AG04450 (cell line): ENCODE measurements around the gene NFIB. TPM values are rescaled to one million over a fixed set of nuclear protein-coding genes. Genes with fewer than 3 reads are reported as not detected.
A peak's percentile ranks its signal among the peaks of the same experiment; 100 is the strongest.

Source experiments
- CTCF ChIA-PET: fragments of 300-600, 350-600 bp; formaldehyde crosslinking; extraction: SDS; loops from one replicate; lab custom pipeline; 2022; ENCODE audit warnings: antibody characterized with exemption, inconsistent platforms; lab: Charles Lee
- POLR2A ChIA-PET: fragments of 350-600 bp; formaldehyde crosslinking; extraction: SDS; loops from one replicate; lab custom pipeline; 2021; ENCODE audit warnings: antibody characterized with exemption, inconsistent platforms; lab: Yijun Ruan, JAX
- DNase-seq: peaks from one replicate; pipeline ENCODE4 v3.0.0-alpha.2; 2011; ENCODE audit warnings: low read depth, low spot score
- H3K27ac ChIP-seq: one replicate; pipeline ENCODE4 v1.5.1; 2012; ENCODE audit warnings: low read depth, low read length, control low read depth
- H3K27me3 ChIP-seq: one replicate; pipeline ENCODE4 v1.6.0; 2012; ENCODE audit warnings: low read length; ENCODE audit not compliant: control insufficient read depth, insufficient read depth
- H3K4me3 ChIP-seq: 2 replicates; pipeline ENCODE4 v1.5.1; 2011; ENCODE audit warnings: mild to moderate bottlenecking, low read depth, low read length, control low read depth
- H3K9me3 ChIP-seq: 2 replicates; pipeline ENCODE4 v1.5.1; 2012; ENCODE audit warnings: low read length; ENCODE audit not compliant: control insufficient read depth, insufficient read depth
- CTCF ChIP-seq: IDR thresholded peaks from 2 replicates; pipeline ENCODE4 v1.5.1; 2011; ENCODE audit warnings: low read depth, low read length, control low read depth, inconsistent platforms
- polyA plus RNA-seq: library from polyadenylated mRNA; depleted of rRNA; stranded (reverse); fragments of >200 nt; gene quantifications from 2 replicates; pipeline ENCODE4 v1.2.3, GENCODE V29; 2011

NFIB gene
- polyA plus RNA-seq, 1 experiment: 2.2 TPM

DNA sequence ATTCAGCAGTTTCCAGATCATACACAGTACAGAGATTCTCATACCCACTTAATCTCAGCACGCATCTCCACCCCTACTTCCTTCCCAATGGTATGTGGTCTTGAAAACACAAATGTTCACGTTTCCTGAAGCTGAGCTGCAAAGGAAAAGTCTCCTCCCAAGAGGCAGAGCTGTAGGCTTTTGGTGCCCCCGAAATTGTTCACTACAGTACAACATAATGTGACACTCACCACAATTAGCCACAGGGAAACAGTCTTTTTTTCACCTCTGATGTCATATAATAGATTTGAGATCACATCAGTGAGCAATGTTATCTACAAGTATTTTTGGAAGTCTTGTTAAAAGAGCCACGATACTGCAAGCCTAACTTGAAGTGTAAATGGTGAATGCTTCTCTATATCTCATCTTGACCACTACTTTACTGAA is 40.2 kb downstream of the NFIB start:
- DNase-seq: no peak
- H3K27me3 ChIP-seq: no peaks in the 10 kb centered on the region
- TF ChIP-seq CTCF: no peak
- no peak overlapping the region for H3K27ac ChIP-seq
- no peak overlapping the region for H3K4me3 ChIP-seq
- H3K9me3 ChIP-seq: no peaks in the 10 kb centered on the region
- CTCF ChIA-PET: no interaction called here
- POLR2A ChIA-PET: no interaction called here

- no peak for TF ChIP-seq CTCF
- H3K27me3 ChIP-seq: no peaks in the 10 kb centered on the region
- H3K9me3 ChIP-seq: no peaks in the 10 kb centered on the region
- no peak for DNase-seq
- ChIA-PET POLR2A (no interaction called here), CTCF (no interaction called here)
- no peak overlapping the region for H3K27ac ChIP-seq
- H3K4me3 ChIP-seq: no peak overlapping the region
Measured at GRCh38 chr9:14272927-14273528, 40.9 kb downstream of the NFIB start.

DNA sequence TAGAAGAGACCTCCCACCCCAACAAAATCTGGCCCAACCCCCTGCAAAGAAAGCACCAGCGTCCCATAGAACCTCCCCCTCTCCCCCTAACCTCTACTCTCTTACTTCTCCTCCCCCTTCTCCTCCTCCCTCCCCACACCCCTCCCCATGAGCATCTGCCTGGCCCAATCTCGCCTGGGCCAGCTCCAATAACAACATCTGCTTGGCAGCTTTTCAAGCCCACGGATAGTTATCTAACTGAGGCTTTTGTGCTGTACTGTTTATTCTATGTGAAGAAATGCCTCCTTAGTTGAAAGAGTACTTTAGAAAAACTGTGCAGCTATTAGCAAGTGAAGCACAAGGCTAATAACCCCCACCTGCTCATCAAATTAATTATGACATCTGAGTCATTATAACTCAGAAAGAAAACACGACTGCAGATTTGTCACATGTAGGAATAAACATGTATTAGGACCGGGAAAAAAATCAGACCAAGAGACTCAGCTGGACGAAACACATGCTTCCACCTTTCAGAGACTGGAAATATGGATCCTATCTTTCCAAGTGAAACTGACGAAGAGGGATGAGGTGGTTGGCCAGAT is 42.8 kb downstream of the NFIB start:
- no peak for TF ChIP-seq CTCF
- DNase-seq: peak; percentile 59
- Histone ChIP-seq H3K27ac (no peak overlapping the region), H3K9me3 (no peaks in the 10 kb centered on the region), H3K27me3 (no peaks in the 10 kb centered on the region), H3K4me3 (no peak overlapping the region)
- CTCF ChIA-PET: interaction anchor here (0.6 to 0.8 kb wide), 2 partner anchors 48 to 145 kb away, joined by 3 read pairs; no protein-coding TSS in a partner anchor
- POLR2A ChIA-PET: no interaction called here

GRCh38 chr9:14270358-14271092 is 43.4 kb downstream of the NFIB start:
- TF ChIP-seq CTCF: no peak
- no peak for DNase-seq
- POLR2A ChIA-PET: no interaction called here

DNA sequence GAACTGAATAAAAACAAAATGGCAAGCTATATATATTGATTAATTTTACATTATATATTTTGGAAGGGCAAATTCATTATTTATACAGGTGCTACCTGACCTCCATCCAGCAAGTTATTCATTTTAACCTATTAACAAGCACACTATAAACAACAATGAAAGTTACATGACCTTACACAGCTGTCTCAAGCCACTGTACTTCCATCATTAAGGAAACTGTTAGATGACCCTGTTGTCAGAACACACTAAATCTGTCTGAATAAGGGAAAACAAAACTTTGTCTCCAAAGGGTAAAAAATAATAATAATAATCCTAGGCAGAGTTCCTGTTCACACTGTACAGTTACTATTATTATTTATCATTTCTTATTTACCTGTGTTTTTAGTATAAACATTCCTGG is 44.0 kb downstream of the NFIB start:
- H3K9me3 ChIP-seq: no peaks in the 10 kb centered on the region
- CTCF ChIA-PET: interaction anchor here (0.6 kb wide), 1 partner anchor 168 kb away, joined by 3 read pairs; no protein-coding TSS in a partner anchor
- POLR2A ChIA-PET: no interaction called here

More at GRCh38 chr9:14270358-14271092, 43.4 kb downstream of the NFIB start:
- no peaks in the 10 kb centered on the region for H3K27me3 ChIP-seq
- no peak overlapping the region for H3K27ac ChIP-seq
- H3K9me3 ChIP-seq: no peaks in the 10 kb centered on the region
- H3K4me3 ChIP-seq: no peak overlapping the region
- CTCF ChIA-PET: interaction anchor here (0.6 to 0.8 kb wide), 3 partner anchors 47 to 168 kb away, joined by 3 read pairs; no protein-coding TSS in a partner anchor

More for the DNA sequence above, 44.0 kb downstream of the NFIB start:
- DNase-seq: no peak
- no peak for TF ChIP-seq CTCF
- H3K27ac ChIP-seq: no peak overlapping the region
- no peaks in the 10 kb centered on the region for H3K27me3 ChIP-seq
- H3K4me3 ChIP-seq: no peak overlapping the region
